Trophoblast cell (in vitro differentiated cells and primary cell): ENCODE data around the gene LACTBL1.

ENCODE experiments used
- DNase-seq, 2 donors: peaks; one replicate each; pipeline ENCODE4 v3.0.0-alpha.2; 2016
- H2AFZ ChIP-seq: 2 replicates; pipeline ENCODE4 v1.6.1; 2013; ENCODE audit warnings: low read length, moderate library complexity, mild to moderate bottlenecking; ENCODE audit not compliant: insufficient read depth, poor library complexity
- H2AK5ac ChIP-seq: 2 replicates; pipeline ENCODE4 v1.6.1; 2013; ENCODE audit warnings: mild to moderate bottlenecking, low read length
- H2BK120ac ChIP-seq: 2 replicates; pipeline ENCODE4 v1.6.1; 2013; ENCODE audit warnings: low read length, mild to moderate bottlenecking, moderate library complexity; ENCODE audit not compliant: insufficient read depth, poor library complexity
- H2BK12ac ChIP-seq: 2 replicates; pipeline ENCODE4 v1.6.1; 2013; ENCODE audit warnings: mild to moderate bottlenecking, low read length, moderate library complexity
- H2BK5ac ChIP-seq: 2 replicates; pipeline ENCODE4 v1.6.1; 2013; ENCODE audit warnings: low read length, low read depth, moderate library complexity, mild to moderate bottlenecking; ENCODE audit not compliant: poor library complexity
- H3K14ac ChIP-seq: 2 replicates; pipeline ENCODE4 v1.6.1; 2013; ENCODE audit warnings: mild to moderate bottlenecking, low read length
- H3K18ac ChIP-seq: 2 replicates; pipeline ENCODE4 v1.6.1; 2013; ENCODE audit warnings: mild to moderate bottlenecking, low read length
- H3K23ac ChIP-seq: 2 replicates; pipeline ENCODE4 v1.6.1; 2013; ENCODE audit warnings: low read length
- H3K27ac ChIP-seq: 2 replicates; pipeline ENCODE4 v1.5.1; 2013; ENCODE audit warnings: low read depth, mild to moderate bottlenecking, inconsistent platforms, low read length, moderate library complexity
- H3K27me3 ChIP-seq: 2 replicates; pipeline ENCODE4 v1.6.1; 2013; ENCODE audit warnings: inconsistent platforms, mild to moderate bottlenecking, low read length, moderate library complexity; ENCODE audit not compliant: insufficient read depth
- H3K36me3 ChIP-seq, 2 experiments: 1 replicate in 1 of 2; 2 replicates in 1 of 2; pipeline ENCODE4 v1.6.1; 2013; ENCODE audit warnings: low read length in 2 of 2, mild to moderate bottlenecking in 2 of 2, moderate library complexity in 1 of 2; ENCODE audit not compliant: insufficient read depth in 2 of 2, control insufficient read depth in 1 of 2
- H3K4ac ChIP-seq: 2 replicates; pipeline ENCODE4 v1.6.1; 2013; ENCODE audit warnings: low read depth, mild to moderate bottlenecking, low read length, moderate library complexity
- H3K4me1 ChIP-seq, 2 experiments: 1 replicate in 1 of 2; 2 replicates in 1 of 2; pipeline ENCODE4 v1.6.1; 2013; ENCODE audit warnings: low read length in 2 of 2, mild to moderate bottlenecking in 2 of 2, moderate library complexity in 1 of 2; ENCODE audit not compliant: insufficient read depth in 2 of 2, control insufficient read depth in 1 of 2
- H3K4me2 ChIP-seq: 2 replicates; pipeline ENCODE4 v1.6.1; 2013; ENCODE audit warnings: inconsistent platforms, mild to moderate bottlenecking, low read length, moderate library complexity
- H3K4me3 ChIP-seq: 2 replicates; pipeline ENCODE4 v1.5.1; 2013; ENCODE audit warnings: mild to moderate bottlenecking, low read depth, low read length, inconsistent platforms
- H3K79me1 ChIP-seq: one replicate; pipeline ENCODE4 v1.6.1; 2013; ENCODE audit warnings: low read length
- H3K79me2 ChIP-seq: 2 replicates; pipeline ENCODE4 v1.6.1; 2013; ENCODE audit warnings: low read length, mild to moderate bottlenecking; ENCODE audit not compliant: control insufficient read depth, insufficient read depth, poor library complexity
- H3K9ac ChIP-seq: 2 replicates; pipeline ENCODE4 v1.6.1; 2013; ENCODE audit warnings: mild to moderate bottlenecking, low read length
- H3K9me3 ChIP-seq: 2 replicates; pipeline ENCODE4 v1.6.1; 2013; ENCODE audit warnings: low read depth, mild to moderate bottlenecking, control low read depth, inconsistent platforms, low read length; ENCODE audit not compliant: insufficient read depth
- H4K12ac ChIP-seq: 2 replicates; pipeline ENCODE4 v1.6.1; 2013; ENCODE audit warnings: low read depth, mild to moderate bottlenecking, low read length, moderate library complexity
- H4K8ac ChIP-seq: 2 replicates; pipeline ENCODE4 v1.6.1; 2013; ENCODE audit warnings: low read depth, mild to moderate bottlenecking, low read length, moderate library complexity
- H4K91ac ChIP-seq: one replicate; pipeline ENCODE4 v1.6.1; 2013; ENCODE audit warnings: low read depth, mild to moderate bottlenecking, low read length, moderate library complexity
- WGBS: extraction: QIAGEN DNeasy Blood & Tissue Kit; methylation state at CpG from one replicate; pipeline ENCODE4 v1.1.7; 2013; ENCODE audit warnings: missing lambda C conversion rate; ENCODE audit not compliant: insufficient read length, insufficient coverage; ENCODE audit errors: extremely low coverage; 5-methylcytosine and 5-hydroxymethylcytosine counted together

LACTBL1 gene

DNA sequence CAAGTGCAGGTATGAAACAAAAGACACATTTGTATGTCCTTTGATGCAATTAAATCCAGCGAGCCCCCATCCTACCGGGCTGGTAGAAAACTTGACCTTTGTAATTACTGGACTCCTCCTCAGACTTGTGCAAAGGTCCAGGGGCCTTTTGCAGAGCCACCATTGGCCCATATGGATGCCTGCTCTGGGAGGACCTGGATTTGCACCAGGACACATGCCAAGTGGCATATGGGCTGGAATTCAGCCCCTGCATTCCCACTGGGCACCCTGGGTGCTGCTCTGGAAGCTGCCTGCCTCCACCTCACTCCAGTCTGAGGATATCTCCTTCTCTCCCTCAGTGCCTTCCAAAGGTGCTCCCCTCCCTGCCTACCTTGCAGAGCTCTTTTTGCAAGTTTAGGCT is 36.0 kb downstream of the LACTBL1 start:
- Histone ChIP-seq H3K79me1 (no peaks in the 10 kb centered on the region), H2BK12ac (no peak overlapping the region), H3K27me3 (no peaks in the 10 kb centered on the region), H3K4ac (no peak overlapping the region), H2BK120ac (no peak overlapping the region), H3K9me3 (peaks cover 7% of the 10 kb centered on the region), H4K8ac (no peak overlapping the region), H2AFZ (no peak overlapping the region), H4K12ac (no peak overlapping the region), H3K23ac (no peak overlapping the region), H3K18ac (no peak overlapping the region), H3K27ac (no peak overlapping the region), H3K4me1 (no peaks in the 10 kb centered on the region), H3K79me2 (no peaks in the 10 kb centered on the region), H2AK5ac (no peak overlapping the region), H3K4me3 (no peak overlapping the region), H4K91ac (no peak overlapping the region), H3K14ac (no peak overlapping the region), H2BK5ac (no peak overlapping the region), H3K9ac (no peak overlapping the region), H3K4me2 (no peak overlapping the region), H3K36me3 (no peaks in the 10 kb centered on the region)
- no CpG with 5 or more reads among the region's 2 CpGs for WGBS
- no peak for DNase-seq

DNA sequence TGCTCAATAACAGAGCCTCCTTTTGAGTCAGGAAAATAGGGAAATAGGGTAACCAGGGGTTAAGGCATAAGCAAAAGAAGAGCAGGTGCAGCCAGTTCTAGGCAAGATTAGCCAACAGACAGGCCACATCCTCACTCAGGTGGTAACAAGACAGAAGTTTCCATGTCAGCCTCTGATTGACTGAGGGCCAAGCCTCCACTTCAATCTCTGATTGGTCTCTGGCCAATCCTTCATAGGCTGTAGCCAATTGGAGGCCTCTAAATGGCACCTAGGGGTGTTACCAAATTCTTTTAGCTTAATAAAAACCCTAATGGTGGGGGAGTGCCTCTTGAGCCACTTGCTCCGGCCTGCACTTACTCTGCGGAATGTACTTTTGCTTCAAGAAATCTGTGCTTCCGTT is 37.2 kb downstream of the LACTBL1 start:
- Histone ChIP-seq H3K14ac (no peak overlapping the region), H2BK120ac (no peak overlapping the region), H3K9me3 (peaks cover 2% of the 10 kb centered on the region), H2BK5ac (no peak overlapping the region), H3K18ac (no peak overlapping the region), H3K4me2 (no peak overlapping the region), H4K12ac (no peak overlapping the region), H3K4me1 (no peaks in the 10 kb centered on the region), H3K9ac (no peak overlapping the region), H3K23ac (no peak overlapping the region), H3K4me3 (no peak overlapping the region), H3K79me2 (no peaks in the 10 kb centered on the region), H3K36me3 (no peaks in the 10 kb centered on the region), H3K79me1 (no peaks in the 10 kb centered on the region), H3K4ac (no peak overlapping the region), H2AFZ (no peak overlapping the region), H2AK5ac (no peak overlapping the region), H4K8ac (no peak overlapping the region), H3K27ac (no peak overlapping the region), H4K91ac (no peak overlapping the region), H2BK12ac (no peak overlapping the region), H3K27me3 (no peaks in the 10 kb centered on the region)
- no peak for DNase-seq
- WGBS, result no CpG with 5 or more reads among the region's 3 CpGs

DNA sequence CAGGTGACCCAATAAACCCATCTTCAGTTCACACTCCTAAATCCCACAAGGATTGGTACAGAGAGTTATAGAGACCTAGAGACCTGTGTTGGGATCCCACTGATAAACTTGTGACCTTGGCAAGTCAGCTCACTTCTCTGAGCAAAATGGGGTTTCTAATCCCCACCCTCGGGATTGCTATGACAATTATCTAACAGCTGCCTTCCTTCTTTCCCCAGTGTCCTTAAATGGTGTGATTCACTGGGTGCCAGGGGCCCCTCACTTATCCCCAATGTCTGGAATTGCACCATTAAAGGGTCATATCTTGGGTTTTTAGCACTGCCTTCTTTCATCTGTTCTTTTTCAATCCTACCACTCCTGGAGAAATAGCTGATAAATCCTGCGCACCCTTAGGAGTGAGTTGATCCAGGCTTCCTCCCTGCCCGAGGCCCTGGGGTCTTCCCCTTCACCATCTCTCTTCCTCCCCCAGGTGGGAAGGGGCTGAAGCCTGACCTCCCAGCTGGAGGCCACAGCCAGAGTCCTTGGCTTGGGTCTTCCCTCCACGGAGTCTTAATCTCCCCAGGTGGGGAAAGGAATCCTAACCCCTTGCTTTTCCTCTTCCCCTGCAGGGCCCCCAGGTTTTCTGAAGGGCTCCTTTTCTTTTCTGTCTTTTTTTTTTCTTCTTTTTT is 39.7 kb downstream of the LACTBL1 start:
- Histone ChIP-seq H4K91ac (no peak overlapping the region), H2AK5ac (no peak overlapping the region), H4K12ac (no peak overlapping the region), H3K4me3 (no peak overlapping the region), H3K18ac (no peak overlapping the region), H3K79me2 (no peaks in the 10 kb centered on the region), H4K8ac (no peak overlapping the region), H3K4me2 (no peak overlapping the region), H2BK12ac (no peak overlapping the region), H2BK5ac (no peak overlapping the region), H2BK120ac (no peak overlapping the region), H3K4me1 (no peaks in the 10 kb centered on the region), H3K4ac (no peak overlapping the region), H3K9ac (no peak overlapping the region), H3K36me3 (no peaks in the 10 kb centered on the region), H3K14ac (no peak overlapping the region), H3K23ac (no peak overlapping the region), H3K27ac (no peak overlapping the region), H2AFZ (no peak overlapping the region), H3K27me3 (no peaks in the 10 kb centered on the region), H3K9me3 (peaks cover 2% of the 10 kb centered on the region), H3K79me1 (no peaks in the 10 kb centered on the region)
- WGBS, result no CpG with 5 or more reads among the region's 4 CpGs
- no peak for DNase-seq

DNA sequence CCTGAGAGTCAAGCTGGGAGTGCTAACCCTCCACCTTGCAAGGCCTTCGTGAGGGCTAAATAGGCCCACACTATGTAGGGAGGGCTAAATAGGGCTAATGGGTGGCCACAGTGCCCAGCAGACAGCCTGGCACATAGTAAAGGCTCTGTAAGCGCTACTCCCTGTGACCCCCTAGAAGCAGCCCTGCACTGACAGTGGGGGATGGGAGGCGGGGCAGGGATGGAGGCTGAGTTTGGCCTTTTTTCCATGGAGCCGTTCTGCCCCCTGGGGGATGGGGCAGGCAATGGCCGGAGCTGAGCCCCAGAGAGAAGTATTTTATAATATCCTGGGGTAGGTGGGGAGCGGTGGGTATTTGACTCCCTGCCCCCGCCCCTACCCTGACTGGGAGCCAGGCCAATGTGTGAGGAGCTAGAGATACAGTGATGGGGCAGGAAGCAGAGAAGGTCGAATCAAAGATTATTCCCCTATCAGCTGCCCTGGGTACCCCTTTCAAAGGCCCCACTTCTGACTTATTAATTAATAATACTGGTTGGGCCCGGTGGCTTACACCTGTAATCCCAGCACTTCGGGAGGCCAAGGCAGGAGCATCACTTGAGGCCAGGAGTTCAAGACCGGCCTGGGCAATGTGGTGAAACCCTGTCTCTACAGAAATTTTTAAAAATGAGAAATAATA is 42.3 kb downstream of the LACTBL1 start:
- WGBS, result no CpG with 5 or more reads among the region's 11 CpGs
- no peak overlapping the region for H2AFZ ChIP-seq
- no peaks in the 10 kb centered on the region for H3K4me1 ChIP-seq
- no peak overlapping the region for H3K23ac ChIP-seq
- no peak overlapping the region for H3K9ac ChIP-seq
- no peak overlapping the region for H4K91ac ChIP-seq
- no peak overlapping the region for H3K18ac ChIP-seq
- H3K79me2 ChIP-seq, result no peaks in the 10 kb centered on the region
- no peaks in the 10 kb centered on the region for H3K36me3 ChIP-seq
- DNase-seq, result peak; percentile 23 to 67
- no peak overlapping the region for H3K4me3 ChIP-seq
- no peak overlapping the region for H4K8ac ChIP-seq
- H3K4ac ChIP-seq, result no peak overlapping the region
- H3K27me3 ChIP-seq, result no peaks in the 10 kb centered on the region
- H4K12ac ChIP-seq, result no peak overlapping the region
- no peak overlapping the region for H3K4me2 ChIP-seq
- no peak overlapping the region for H3K27ac ChIP-seq
- no peak overlapping the region for H2BK5ac ChIP-seq
- H3K14ac ChIP-seq, result no peak overlapping the region
- H2BK120ac ChIP-seq, result no peak overlapping the region
- no peak overlapping the region for H2BK12ac ChIP-seq
- no peak overlapping the region for H2AK5ac ChIP-seq
- H3K9me3 ChIP-seq, result peaks cover 2% of the 10 kb centered on the region
- H3K79me1 ChIP-seq, result no peaks in the 10 kb centered on the region
